SU-DHL-6 (cell line): ENCODE results near the gene STRADA.

Source experiments
- CTCF ChIP-seq: fragments of 200-600 bp; sonication (generic); IDR thresholded peaks from one replicate; pipeline ENCODE4 v1.5.1; 2017; ENCODE audit warnings: antibody characterized with exemption, mild to moderate bottlenecking, low read length, moderate library complexity; ENCODE audit not compliant: insufficient read depth, poor library complexity, severe bottlenecking
- EZH2phosphoT487 ChIP-seq: fragments of 200-600 bp; sonication (generic), shearing (Covaris generic); conservative IDR thresholded peaks from 2 replicates; pipeline ENCODE4 v1.6.1; 2018; ENCODE audit warnings: mild to moderate bottlenecking, antibody characterized with exemption, low read length, moderate library complexity, mixed read lengths

DNA sequence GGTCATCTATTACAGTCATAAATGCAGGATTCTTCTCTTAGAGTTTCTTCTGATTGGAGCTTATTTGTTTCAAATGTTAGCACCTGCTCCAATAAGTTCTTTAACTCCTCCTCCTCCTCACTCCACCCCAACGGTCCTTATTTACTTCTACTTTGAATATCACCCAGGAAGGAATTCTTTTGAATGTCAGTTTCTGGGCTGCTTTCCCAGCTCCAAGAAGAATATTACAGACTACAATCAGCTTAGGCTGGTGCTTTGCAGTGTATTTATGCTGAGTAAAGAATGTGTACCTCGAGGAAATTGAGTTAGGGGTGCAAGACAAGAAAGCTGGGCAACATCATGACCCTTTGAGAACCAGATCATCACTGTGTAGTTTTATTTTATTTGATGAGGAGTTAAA lies 88.5 kb downstream of the STRADA start:
- TF ChIP-seq CTCF (no peak), EZH2phosphoT487 (no peak)
